ENCODE measurements around the gene RAB19. TPM values are rescaled to one million over a fixed set of nuclear protein-coding genes. Genes with fewer than 3 reads are reported as not detected.

Gene RAB19
- total and polyA plus RNA-seq, 10 of the 15 experiments (the other 5 are each of a cell fraction or from before 2014, with no cell fraction given): 0.14 to 1.0 (median 0.23) TPM; not detected in 5

GRCh38 chr7:140440593-140440992 is 36.7 kb downstream of the RAB19 start:
- WGBS (ENCODE audit: insufficient coverage, insufficient replicate concordance, low lambda C conversion rate, missing lambda C conversion rate): 74% methylated on average over 3 of the region's 3 CpGs
- POLR2A ChIA-PET: interaction anchor here (0.7 kb wide), 1 partner anchor 828 kb away, joined by 3 read pairs; no protein-coding TSS in a partner anchor
- Histone ChIP-seq H3K4me2 (ENCODE audit: control insufficient read depth, insufficient read depth) (no peak overlapping the region), H3K4me1 (ENCODE audit: control insufficient read depth, insufficient read depth, low read length) (no peaks in the 10 kb centered on the region), H3K9ac (ENCODE audit: control insufficient read depth, insufficient read depth, low read length) (no peak overlapping the region), H3K79me2 (ENCODE audit: control insufficient read depth, insufficient read depth, low read length) (no peaks in the 10 kb centered on the region), H3K27me3 (replicated peaks in 1 of 2; ENCODE audit: control insufficient read depth in 2 of 2, insufficient read depth in 2 of 2, low read length in 1 of 2) (no peaks in the 10 kb centered on the region), H4K20me1 (ENCODE audit: control insufficient read depth, insufficient read depth) (no peaks in the 10 kb centered on the region), H3K36me3 (ENCODE audit: control insufficient read depth in 2 of 2, insufficient read depth in 2 of 2, low read length in 1 of 2) (no peaks in the 10 kb centered on the region), H3K9me3 (replicated peaks; ENCODE audit: control insufficient read depth, insufficient read depth, low read length) (no peaks in the 10 kb centered on the region), H2AFZ (ENCODE audit: control insufficient read depth, low read depth, low read length) (no peak overlapping the region), H3K4me3 (no peak overlapping the region), H3K27ac (ENCODE audit: control insufficient read depth, insufficient read depth) (no peak overlapping the region)
- DNase-seq (ENCODE audit: low read depth, low spot score): no peak
- SMC1A ChIA-PET (ENCODE audit: uncharacterized antibody, unreplicated experiment): interaction anchor here (1.3 kb wide), 1 partner anchor 9 kb away, joined by 5 read pairs; no protein-coding TSS in a partner anchor
- ATAC-seq: no peak
- TF ChIP-seq MTA2 (IDR thresholded peaks at IDR 0.05; ENCODE audit: low read depth) (no peak), JUND (IDR thresholded peaks at IDR 0.05; ENCODE audit: low read depth, low read length) (no peak), REST (IDR thresholded peaks at IDR 0.05; ENCODE audit: low read depth, low read length) (no peak)
- no peak for FAIRE-seq
- CTCF ChIA-PET: interaction anchor here (0.7 to 1.2 kb wide), 2 partner anchors 50 to 794 kb away, joined by 3 read pairs; no protein-coding TSS in a partner anchor
- BruUV-seq (replicated peaks): no TSS peak
- intact Hi-C loops (cut with micrococcal nuclease; ENCODE audit: unreplicated experiment) (no loop called here), in situ Hi-C loops (cut with MboI) (no loop called here)
- RAD21 ChIA-PET (ENCODE audit: unreplicated experiment): interaction anchor here (0.6 to 0.9 kb wide), 3 partner anchors 42 to 60 kb away, joined by 3 to 4 read pairs (median 3); partner anchors contain the start of gene SLC37A3
